ENCODE data around the gene LRIT1.
A peak's percentile ranks its signal among the peaks of the same experiment; 100 is the strongest.

The LRIT1 gene

DNA sequence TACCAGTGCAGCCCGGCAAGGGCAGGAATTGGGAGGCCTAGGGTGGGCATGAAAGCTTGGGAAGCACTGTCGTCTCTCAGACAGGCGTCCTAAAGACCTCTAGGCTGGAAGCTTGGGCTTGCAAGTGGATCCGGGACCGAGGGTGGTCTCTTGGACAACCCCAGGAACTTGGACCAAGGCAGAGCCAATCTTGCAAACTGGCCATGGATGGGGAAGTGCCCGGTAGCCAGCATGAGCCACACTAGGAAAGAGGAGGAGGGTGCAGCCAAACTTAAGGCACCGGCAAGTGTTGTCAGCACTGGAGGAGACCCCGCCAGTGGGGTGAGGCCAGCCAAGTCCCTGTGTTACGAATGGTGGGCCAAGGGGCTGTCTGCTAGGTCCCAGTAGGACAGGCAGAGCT is 24.5 kb downstream of the LRIT1 start:
- DNase-seq (ENCODE audit: low read depth in 2 of 2, low spot score in 1 of 2): no peak

GRCh38 chr10:84214612-84215235 is 26.6 kb downstream of the LRIT1 start:
- DNase-seq (ENCODE audit: low read depth in 2 of 2, low spot score in 1 of 2): no peak

- no peak for DNase-seq (ENCODE audit: low read depth in 2 of 2, low spot score in 1 of 2)
Observed at GRCh38 chr10:84214046-84214572, 27.2 kb downstream of the LRIT1 start.

- DNase-seq (ENCODE audit: low read depth in 2 of 2, low spot score in 1 of 2): no peak
Observed at GRCh38 chr10:84213076-84213475, 28.3 kb downstream of the LRIT1 start.

- no peak for DNase-seq (ENCODE audit: low read depth in 2 of 2, low spot score in 1 of 2)
Observed at GRCh38 chr10:84212014-84212413, 29.3 kb downstream of the LRIT1 start.

DNA sequence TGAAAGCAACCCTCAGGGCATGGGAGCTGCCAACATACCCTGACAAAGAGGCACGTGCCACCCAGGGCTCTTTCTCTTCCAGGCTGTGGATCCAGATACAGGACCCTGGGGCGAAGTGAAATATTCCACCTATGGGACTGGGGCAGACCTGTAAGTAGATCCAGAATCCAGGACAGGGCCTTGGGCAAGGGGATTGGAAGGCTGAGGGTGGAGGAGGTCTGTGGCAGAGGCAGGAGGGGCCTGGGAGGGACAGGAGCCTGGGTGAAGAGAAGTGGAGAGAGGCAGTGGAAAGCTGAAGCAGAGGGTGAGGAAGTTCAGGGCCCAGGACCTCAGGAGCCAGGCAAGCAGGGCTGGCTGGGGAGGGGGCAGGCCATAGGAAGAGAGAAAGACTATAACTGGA is 29.8 kb downstream of the LRIT1 start:
- DNase-seq (ENCODE audit: low read depth in 2 of 2, low spot score in 1 of 2): no peak

GRCh38 chr10:84208023-84208422 is 33.3 kb downstream of the LRIT1 start:
- no peak for DNase-seq (ENCODE audit: low read depth in 2 of 2, low spot score in 1 of 2)

DNA sequence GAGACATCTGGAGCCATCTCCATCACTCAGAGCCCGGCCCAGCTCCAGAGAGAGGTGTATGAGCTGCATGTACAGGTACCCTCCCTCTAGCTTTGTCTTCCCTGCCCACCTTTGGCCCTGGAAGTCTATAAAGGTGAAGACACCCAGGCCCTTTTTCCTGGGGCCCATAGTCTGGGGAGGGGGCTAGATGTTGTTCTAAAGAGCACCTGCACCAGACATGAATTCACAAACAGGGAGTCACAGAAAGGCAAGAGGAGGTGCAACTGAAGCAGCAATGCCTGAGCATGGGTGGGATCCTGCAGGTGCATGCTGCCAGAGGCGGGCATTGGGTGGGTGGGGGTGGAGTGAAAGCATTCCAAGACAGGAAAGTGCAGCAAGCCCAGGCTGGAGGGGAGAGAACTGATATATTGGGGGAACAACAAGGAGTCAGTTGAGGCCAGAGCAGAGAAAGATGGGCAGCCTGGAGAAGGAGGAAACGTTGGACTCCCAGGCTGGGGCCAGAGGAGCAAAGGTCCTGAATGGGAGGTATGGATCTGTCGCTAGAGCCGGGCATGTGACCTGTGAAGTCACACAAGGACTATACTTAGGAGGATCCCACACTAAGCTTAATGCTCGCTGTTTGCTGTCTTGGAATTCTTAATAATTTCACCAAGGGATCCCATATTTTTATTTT is 35.4 kb downstream of the LRIT1 start:
- no peak for DNase-seq (ENCODE audit: low read depth in 2 of 2, low spot score in 1 of 2)

DNA sequence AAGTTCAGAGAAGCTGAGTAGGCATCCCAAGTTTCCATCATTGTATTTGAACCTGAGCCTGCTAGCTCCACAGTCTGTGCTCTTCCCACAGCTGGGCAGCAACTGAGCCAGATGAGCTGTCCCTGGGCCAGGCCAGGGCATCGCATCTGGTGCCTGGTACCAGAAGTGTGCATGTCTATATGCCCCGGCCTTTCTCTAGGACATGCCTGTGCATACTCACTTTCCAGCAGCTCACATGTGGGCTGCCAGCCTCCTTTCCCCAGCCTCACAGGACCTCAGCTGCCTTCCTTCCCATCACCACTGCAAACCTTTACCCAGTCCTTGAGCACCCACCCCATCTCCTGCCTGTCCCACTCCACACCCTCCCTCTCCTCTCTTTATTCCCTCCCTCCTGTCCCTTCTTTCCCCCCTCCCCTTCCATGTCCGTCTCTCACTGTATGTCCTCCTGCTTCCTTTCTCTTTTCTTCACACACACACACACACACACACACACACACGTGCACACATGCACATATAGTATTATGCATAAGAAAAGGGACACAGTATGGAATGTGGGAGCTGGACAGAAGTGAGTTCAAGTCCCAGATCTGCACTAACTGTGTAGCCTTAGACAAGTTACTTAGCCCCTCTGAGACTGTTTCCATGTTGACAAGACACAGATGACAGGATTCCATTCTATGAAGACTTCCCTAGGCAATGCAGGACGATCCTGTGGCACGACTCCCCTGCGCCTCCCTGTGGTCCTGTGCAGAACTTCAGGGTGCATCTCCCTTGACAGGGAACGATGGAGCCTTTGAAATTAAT is 36.1 kb downstream of the LRIT1 start:
- DNase-seq (ENCODE audit: low read depth in 2 of 2, low spot score in 1 of 2): peak; percentile 30 to 32

DNA sequence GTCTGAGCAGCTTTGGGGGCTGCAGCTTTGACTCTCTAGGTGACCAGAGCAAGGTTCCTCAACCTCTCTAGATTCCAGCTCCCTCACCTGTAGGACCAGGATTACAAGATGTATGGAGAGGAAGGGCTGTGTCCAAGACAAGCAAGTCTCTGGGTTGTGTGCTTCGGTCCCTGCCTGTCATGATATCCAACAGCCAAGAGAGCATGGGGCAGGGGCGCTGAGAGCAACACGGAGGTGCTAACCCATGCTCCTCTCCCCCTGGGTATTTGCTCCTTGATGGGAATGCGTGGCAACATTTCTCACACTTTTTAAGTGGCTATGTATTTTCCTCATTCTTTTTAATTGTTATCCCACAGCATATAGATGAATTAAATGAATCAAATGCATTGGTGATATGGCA is 36.7 kb downstream of the LRIT1 start:
- no peak for DNase-seq (ENCODE audit: low read depth in 2 of 2, low spot score in 1 of 2)

GRCh38 chr10:84204122-84204521 is 37.2 kb downstream of the LRIT1 start:
- DNase-seq (ENCODE audit: low read depth in 2 of 2, low spot score in 1 of 2): no peak

- DNase-seq (ENCODE audit: low read depth in 2 of 2, low spot score in 1 of 2): no peak
Observed at GRCh38 chr10:84202349-84202748, 39.0 kb downstream of the LRIT1 start.

DNA sequence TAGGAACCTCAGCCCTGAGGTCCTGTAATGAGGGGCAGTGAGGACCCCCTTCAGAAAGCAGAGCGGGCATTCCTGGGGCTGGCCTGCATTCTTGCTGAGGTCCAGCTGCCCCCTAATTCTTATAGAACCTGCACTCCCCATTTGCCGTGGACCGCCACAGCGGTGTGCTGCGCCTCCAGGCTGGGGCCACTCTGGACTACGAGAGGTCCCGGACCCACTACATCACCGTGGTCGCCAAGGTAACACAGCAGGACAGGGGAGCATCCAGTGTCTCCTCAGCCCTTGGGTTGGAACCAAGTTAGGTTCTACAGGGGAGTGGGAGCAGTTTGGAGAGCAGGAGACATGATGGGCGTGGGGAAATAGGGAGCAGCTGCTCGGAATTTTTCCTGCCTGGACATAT is 39.7 kb downstream of the LRIT1 start:
- no peak for DNase-seq (ENCODE audit: low read depth in 2 of 2, low spot score in 1 of 2)

DNA sequence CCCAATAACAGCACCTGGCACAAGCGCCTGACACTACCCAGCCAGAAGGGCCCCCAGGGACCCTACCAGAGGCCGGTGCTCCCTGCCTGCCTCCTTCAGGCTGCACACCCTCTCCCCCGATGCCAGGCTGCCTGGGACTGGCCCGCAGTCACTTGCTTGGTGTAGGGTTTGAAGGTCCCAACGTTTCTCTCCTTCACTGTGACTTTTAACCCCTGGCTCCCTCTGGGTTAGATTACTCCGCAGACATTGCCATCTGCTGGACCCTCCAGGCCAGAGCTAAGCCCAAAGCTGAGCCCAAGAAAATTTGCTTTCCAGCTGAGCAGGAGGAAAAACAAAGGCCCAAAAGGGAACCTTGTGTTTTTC is 40.1 kb downstream of the LRIT1 start:
- DNase-seq (ENCODE audit: low read depth in 2 of 2, low spot score in 1 of 2): no peak

DNA sequence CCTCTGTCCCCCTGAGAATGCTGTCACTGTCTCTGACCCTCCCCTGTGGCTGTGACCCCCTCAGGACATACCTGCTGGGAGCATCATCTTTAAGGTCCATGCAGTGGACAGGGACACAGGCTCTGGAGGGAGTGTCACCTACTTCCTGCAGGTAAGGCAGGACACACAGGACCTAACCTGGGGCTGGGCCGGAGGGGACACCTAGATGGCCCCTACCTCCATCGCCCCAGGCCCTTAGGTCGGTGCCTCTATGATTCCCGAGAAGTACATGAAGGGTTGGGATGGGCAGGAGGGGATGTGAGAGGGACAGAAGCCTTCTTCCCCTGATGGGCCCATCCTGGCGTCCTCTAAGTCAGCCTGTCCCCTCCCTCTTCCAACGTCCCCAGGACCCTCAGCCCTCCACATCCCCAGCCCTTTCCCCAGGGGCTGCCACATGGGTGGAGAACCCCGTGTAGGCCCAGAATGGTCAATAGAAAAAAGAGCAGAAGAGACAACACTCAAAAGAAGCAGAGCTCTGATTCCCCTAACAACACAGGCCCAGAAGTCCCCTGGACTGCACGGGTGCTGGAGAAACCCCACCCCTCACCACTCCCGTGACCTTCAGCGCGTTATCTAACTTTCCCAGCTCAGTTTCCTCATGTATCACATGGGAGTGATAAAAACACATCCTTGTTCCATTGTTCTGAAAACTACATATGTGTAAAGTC is 40.7 kb downstream of the LRIT1 start:
- DNase-seq (ENCODE audit: low read depth in 2 of 2, low spot score in 1 of 2): no peak

GRCh38 chr10:84198206-84198915 is 43.0 kb downstream of the LRIT1 start:
- DNase-seq (ENCODE audit: low read depth in 2 of 2, low spot score in 1 of 2): no peak

DNA sequence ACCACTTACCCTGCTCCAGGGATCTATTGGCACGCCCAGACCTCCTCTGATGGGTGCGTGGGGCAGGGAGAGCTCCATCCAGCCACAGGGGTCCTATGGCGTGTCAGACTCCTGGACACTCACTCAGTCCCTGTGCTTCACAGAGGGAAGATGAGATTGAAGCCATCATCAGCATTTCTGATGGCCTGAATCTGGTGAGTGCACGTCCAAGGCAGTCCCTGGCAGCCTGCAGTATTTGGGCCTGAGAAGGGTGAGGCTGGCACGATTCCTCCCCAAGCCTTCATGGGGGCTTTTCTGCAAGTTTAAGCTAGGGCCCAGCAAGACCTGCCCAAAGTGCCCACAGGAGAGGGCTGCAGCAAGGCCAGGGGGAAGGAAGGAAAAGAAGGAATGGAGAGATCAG is 43.7 kb downstream of the LRIT1 start:
- DNase-seq (ENCODE audit: low read depth in 2 of 2, low spot score in 1 of 2): no peak

DNA sequence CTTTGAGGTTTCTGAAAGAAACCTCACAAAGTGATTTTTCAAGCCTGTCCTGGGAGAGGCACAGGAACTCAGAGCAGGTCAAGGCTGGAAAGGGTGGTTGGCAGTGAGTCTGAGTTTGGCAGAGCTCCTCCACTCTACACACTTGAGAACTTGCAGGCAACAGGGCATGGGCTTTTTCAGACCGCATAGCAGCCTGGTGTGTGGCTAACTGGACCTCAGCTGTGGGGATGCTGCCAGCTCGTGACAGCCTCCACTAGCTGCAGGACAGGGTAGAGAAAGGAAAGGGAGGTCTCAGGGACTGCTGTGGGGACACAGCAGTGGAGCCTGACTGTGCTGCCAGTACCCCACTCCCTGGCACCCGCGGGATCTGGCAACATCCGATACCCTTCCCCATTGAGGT is 44.4 kb downstream of the LRIT1 start:
- no peak for DNase-seq (ENCODE audit: low read depth in 2 of 2, low spot score in 1 of 2)

DNA sequence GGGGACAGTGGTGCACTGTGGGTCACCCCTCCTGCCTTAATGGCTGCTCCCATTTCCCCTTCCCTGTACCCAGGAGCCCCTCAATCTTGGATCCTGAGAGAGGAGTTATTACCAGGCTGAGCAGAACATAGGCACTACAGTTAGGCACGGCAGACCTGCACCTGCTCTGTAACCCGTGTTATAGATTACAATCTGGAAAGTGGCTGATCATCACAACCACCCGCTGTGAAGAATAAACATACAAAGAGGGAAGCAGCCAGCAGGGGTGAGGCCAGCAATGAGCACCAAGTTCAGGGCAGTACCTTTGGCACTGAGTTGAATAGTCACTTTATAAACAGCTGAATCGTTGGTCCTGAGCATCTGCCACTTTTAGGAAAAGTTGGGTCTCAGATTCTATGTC is 45.3 kb downstream of the LRIT1 start:
- no peak for DNase-seq (ENCODE audit: low read depth in 2 of 2, low spot score in 1 of 2)

DNA sequence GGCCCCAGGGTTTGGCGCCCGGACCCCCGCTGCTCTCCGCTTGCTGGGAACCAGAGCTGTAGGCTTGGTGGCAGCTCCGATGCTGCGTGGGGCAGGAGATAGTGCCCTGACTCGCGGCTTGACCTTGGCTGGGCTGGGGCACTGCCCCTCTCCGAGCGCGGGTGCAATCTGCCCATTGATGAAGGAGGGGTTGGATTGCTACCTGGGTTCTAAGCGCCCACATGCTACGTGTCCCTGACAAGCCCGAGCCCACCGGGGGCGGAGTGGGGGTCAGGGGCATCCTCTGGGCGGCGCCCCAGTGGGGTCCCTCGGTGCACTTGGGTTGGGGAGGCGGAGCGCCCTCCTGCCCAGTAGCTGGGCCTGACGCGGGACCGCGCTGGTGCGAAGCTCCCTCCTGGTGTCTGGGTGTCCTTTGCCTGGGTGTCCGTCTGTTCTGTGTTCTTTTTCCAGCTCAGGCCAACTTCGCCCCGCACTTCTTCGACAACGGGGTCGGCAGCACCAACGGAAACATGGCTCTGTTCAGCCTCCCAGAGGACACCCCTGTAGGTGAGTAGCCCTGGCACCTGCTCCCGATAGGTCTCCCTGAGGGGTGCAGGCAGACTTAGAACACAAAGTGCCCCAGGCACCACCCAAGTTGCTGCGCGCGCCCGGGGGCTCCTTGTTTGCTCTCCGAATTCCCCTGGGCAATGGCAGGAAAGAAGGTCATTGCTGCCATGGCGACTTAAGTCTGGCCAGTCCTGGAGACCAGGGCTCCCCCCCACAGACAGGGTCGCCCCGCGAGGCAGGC is 46.1 kb downstream of the LRIT1 start:
- DNase-seq (ENCODE audit: low read depth in 2 of 2, low spot score in 1 of 2): no peak
